Mesothelial cell of epicardium (in vitro differentiated cells): ENCODE measurements around the gene CXCR1. TPM values are rescaled to one million over a fixed set of nuclear protein-coding genes. Genes with fewer than 3 reads are reported as not detected.

Source experiments
- DNase-seq, 2 experiments: peaks; one replicate each; pipeline ENCODE4 v3.0.0; 2021; ENCODE audit warnings: low spot score in 2 of 2; ENCODE audit not compliant: unreplicated experiment in 2 of 2
- H3K27ac Mint-ChIP-seq: 2 replicates; pipeline ENCODE4 v1.8.0; 2021; ENCODE audit warnings: mixed read lengths
- H3K27me3 Mint-ChIP-seq: 2 replicates; pipeline ENCODE4 v1.8.0; 2021; ENCODE audit warnings: low read depth, mixed read lengths
- H3K36me3 Mint-ChIP-seq: 2 replicates; pipeline ENCODE4 v1.8.0; 2021; ENCODE audit warnings: mixed read lengths
- H3K4me1 Mint-ChIP-seq: 2 replicates; pipeline ENCODE4 v1.8.0; 2021; ENCODE audit warnings: mixed read lengths
- H3K4me3 Mint-ChIP-seq: 2 replicates; pipeline ENCODE4 v1.8.0; 2021; ENCODE audit warnings: mild to moderate bottlenecking, moderate library complexity, mixed read lengths
- H3K9me3 Mint-ChIP-seq: 2 replicates; pipeline ENCODE4 v1.8.0; 2021; ENCODE audit warnings: mixed read lengths
- CTCF ChIP-seq: fragments of 200-600 bp; sonication (generic); IDR thresholded peaks from one replicate; pipeline ENCODE4 v1.5.0; 2021; ENCODE audit warnings: antibody characterized with exemption; ENCODE audit not compliant: unreplicated experiment
- total RNA-seq: library from RNA; stranded (reverse); gene quantifications from 3 replicates; pipeline ENCODE4 v1.2.1, GENCODE V29; 2021

The CXCR1 gene
- total RNA-seq, 1 donor from 2014 or later = not detected

DNA sequence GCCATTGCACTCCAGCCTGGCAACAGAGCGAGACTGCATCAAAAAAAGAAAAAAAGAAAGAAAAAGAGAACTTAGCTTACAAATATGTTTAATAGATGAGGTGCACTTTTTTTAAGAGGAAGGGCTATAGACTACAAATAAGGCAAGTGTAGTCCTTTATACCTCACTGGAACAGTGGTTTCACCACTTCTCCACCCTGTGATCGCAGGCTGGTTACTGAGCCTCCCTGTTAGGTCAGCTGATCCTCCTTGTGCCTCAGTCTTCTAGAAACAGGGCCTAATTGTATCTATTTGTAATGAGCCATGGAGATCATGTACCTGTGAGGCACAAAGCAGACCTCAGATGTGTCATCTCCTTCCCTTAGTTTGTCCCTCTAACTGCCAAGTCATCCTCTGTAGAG lies 36.4 kb downstream of the CXCR1 start:
- no peaks in the 10 kb centered on the region for H3K9me3 Mint-ChIP-seq
- H3K27me3 Mint-ChIP-seq = peaks cover 10% of the 10 kb centered on the region
- TF ChIP-seq CTCF = no peak
- no peak overlapping the region for H3K27ac Mint-ChIP-seq
- H3K4me1 Mint-ChIP-seq = peaks cover 7% of the 10 kb centered on the region
- H3K4me3 Mint-ChIP-seq = no peak overlapping the region
- DNase-seq = no peak
- no peaks in the 10 kb centered on the region for H3K36me3 Mint-ChIP-seq

- TF ChIP-seq CTCF = no peak
- no peak overlapping the region for H3K27ac Mint-ChIP-seq
- H3K36me3 Mint-ChIP-seq = no peaks in the 10 kb centered on the region
- H3K4me3 Mint-ChIP-seq = no peak overlapping the region
- H3K4me1 Mint-ChIP-seq = peaks cover 12% of the 10 kb centered on the region
- DNase-seq = no peak
- H3K9me3 Mint-ChIP-seq = no peaks in the 10 kb centered on the region
- H3K27me3 Mint-ChIP-seq = peaks cover 9% of the 10 kb centered on the region
Measured at GRCh38 chr2:218129458-218130135, 37.2 kb downstream of the CXCR1 start.

DNA sequence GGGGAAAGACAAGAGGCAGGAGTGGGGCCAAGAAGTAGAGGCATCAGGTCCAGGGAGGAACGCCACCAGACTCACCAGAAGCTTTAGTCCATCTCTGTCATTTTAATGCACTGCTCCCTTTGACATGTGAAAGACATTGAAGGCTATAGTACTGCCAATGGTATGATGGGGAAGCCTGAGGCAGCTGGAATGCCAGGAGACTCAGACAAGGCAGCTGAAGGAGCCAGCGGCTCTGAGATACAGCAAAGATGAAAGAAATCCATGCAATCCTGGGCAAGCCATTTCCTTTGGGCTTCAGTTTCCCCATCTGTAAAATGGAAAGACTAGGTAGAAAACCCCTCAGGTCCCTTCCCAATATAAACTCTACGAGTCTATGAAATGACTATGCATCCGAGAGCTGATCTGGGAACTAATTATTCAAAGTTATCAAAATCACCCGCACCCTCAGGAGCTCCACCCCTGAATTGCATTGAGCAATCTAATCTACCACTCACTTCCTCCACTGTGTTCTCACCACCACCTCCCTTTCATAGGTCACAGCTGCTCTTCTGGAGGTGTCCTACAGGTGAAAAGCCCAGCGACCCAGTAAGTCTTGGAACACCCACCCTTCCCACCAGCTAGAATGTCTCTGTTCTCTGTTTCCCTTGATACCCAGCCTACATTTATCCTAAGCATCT lies 37.8 kb downstream of the CXCR1 start:
- peaks cover 12% of the 10 kb centered on the region for H3K4me1 Mint-ChIP-seq
- H3K4me3 Mint-ChIP-seq = no peak overlapping the region
- DNase-seq = no peak
- TF ChIP-seq CTCF = no peak
- no peaks in the 10 kb centered on the region for H3K9me3 Mint-ChIP-seq
- H3K27me3 Mint-ChIP-seq = peaks cover 3% of the 10 kb centered on the region
- H3K27ac Mint-ChIP-seq = no peak overlapping the region
- H3K36me3 Mint-ChIP-seq = no peaks in the 10 kb centered on the region

DNA sequence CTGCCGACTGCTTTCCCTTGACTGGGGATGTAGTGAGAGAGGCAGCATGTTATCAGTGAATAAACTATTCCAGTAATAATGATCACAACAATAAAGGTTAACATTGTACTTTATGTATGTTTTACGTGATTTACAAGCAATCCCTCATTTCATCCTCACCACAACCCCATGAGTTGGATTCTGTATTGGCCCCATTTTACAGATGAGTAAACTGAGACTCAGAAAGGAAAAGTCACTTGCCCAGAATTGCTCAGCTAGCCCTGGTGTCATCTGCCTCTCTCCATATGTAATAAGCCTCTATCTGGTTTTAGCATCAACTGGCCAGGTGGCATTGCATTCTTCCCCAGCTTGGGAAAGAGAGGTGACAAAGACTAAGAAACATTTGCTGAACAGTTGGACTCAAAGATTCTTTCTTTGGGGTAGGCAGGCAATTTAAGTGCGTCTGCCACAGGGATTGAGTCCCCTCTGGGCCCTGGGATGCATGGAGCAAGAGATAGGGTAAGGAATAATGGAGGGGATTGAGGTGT lies 38.8 kb downstream of the CXCR1 start:
- no peaks in the 10 kb centered on the region for H3K9me3 Mint-ChIP-seq

GRCh38 chr2:218125626-218126080 lies 41.1 kb downstream of the CXCR1 start, which contains the start of gene CXCR2:
Gene CXCR2, plus strand, starts transcription at chr2:218126028. Its CDS starts 8,774 bp downstream, at chr2:218134802.
- Mint-ChIP-seq H3K9me3 (peaks cover 12% of the 10 kb centered on the region), H3K4me1 (peaks cover 10% of the 10 kb centered on the region), H3K4me3 (no peak within 1 kb of the TSS), H3K27me3 (no peaks in the 10 kb centered on the region), H3K27ac (peak within 1 kb of the TSS; percentile 19), H3K36me3 (peaks cover 3% of the 10 kb centered on the region)
- no peak for DNase-seq
- no peak for TF ChIP-seq CTCF

More for the DNA sequence above, 38.8 kb downstream of the CXCR1 start:
- Mint-ChIP-seq H3K27ac (no peak overlapping the region), H3K36me3 (no peaks in the 10 kb centered on the region), H3K4me3 (no peak overlapping the region), H3K27me3 (peaks cover 2% of the 10 kb centered on the region), H3K4me1 (peaks cover 12% of the 10 kb centered on the region)
- DNase-seq = no peak
- no peak for TF ChIP-seq CTCF
